Prostate gland (tissue), 2 donors: Measurements from ENCODE around the gene AFTPH.

Source experiments
- CTCF ChIP-seq, 4 experiments: fragments of 200-600 bp in 2 of 4; fragments of 450-650 bp in 2 of 4; sonication (generic) in 2 of 4; IDR thresholded peaks; 1 replicate in 3 of 4; 2 replicates in 1 of 4; pipeline ENCODE4 v1.5.1; 2016 to 2019; ENCODE audit warnings: antibody characterized with exemption in 4 of 4, mild to moderate bottlenecking in 2 of 4, moderate library complexity in 2 of 4
- POLR2A ChIP-seq: fragments of 450-650 bp; IDR thresholded peaks from one replicate; pipeline ENCODE4 v1.6.1; 2016; ENCODE audit warnings: antibody characterized with exemption, mild to moderate bottlenecking
- POLR2AphosphoS5 ChIP-seq: sonication (generic); formaldehyde crosslinking; IDR thresholded peaks from one replicate; pipeline ENCODE4 v1.6.1; 2017; ENCODE audit warnings: antibody characterized with exemption

- TF ChIP-seq POLR2A, result no peak
- no peak for TF ChIP-seq CTCF (IDR thresholded peaks at IDR 0.05)
- TF ChIP-seq POLR2AphosphoS5, result no peak
Observed at GRCh38 chr2:64541547-64541946, 17.4 kb downstream of the AFTPH start.
